ENCODE results near the gene SPTBN5.

SPTBN5 gene

DNA sequence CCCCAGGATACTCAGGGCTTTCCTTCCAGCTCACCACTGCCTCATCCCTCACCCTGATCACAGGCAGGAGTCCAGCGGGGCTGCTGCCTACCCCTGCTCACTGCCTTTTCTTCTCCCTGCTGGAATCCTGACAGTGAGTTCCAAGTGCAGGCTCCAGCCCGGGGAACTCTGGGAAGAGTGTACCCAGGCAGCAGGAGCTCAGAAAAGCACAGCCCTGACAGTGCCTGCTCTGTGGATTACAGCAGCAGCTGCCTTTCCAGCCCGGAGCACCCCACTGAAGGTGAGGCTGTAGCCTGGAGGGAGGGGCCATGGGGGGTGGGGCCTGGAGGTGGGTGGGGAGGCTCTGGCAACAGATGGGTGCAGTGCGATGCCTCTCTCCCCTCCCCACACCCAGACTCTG is 72.0 kb downstream of the SPTBN5 start:
- DNase-seq: no peak

GRCh38 chr15:41820791-41821423 is 72.9 kb downstream of the SPTBN5 start:
- DNase-seq: no peak

- DNase-seq: no peak
These were observed 74.3 kb downstream of the SPTBN5 start for GRCh38 chr15:41819455-41820050.

DNA sequence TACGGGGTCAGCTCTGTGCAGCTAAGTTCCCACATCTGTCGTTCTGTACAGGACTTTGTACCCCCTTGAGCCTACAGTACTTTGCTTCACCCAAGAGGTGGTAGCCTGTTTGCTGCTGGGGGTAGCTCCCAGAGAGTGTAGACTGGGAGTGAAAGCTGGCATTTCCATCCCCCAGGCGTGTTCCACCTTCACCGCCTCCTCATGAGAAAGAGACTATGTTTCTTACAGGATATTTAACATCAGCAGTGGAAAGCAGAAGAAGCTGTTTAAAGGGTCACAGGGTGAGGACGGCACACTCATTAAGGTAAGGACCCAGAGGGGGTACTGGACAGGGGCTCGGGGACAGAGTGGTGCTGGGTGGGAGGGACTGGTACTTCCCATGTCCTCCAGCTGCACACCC is 76.1 kb downstream of the SPTBN5 start:
- DNase-seq: no peak

DNA sequence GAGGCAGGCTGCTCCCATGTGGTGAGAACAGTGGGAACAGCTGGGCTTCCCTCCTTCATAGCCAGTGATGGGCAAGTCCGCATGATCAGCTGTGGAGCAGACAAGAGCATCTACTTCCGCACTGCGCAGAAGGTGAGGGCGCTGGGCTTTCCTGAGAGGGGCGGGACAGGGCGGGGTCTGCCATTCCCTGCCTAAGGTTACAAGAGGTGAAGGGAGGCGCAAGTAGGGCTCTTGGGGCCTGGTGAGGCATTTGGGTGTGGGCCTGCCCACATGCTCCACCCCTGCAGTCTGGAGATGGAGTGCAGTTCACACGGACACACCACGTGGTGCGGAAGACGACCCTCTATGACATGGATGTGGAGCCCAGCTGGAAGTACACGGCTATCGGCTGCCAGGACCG is 76.5 kb downstream of the SPTBN5 start:
- DNase-seq: no peak

DNA sequence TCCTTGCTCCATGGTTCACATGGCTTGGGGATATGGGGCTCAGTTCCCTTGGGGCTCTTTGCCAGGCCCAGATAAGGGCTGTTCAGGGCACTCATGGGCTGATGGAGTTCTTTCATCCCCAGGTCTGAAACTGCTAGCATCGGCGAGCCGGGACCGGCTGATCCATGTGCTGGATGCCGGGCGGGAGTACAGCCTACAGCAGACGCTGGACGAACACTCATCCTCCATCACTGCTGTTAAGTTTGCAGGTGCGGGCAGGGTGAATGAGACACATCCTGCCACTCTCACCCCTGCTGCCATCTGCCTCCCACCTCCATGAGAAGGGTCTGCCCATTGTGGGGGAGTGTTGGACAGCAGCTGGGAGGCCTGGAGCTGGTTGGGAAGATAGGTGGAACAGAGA is 77.1 kb downstream of the SPTBN5 start:
- no peak for DNase-seq

GRCh38 chr15:41814534-41814933 is 79.3 kb downstream of the SPTBN5 start:
- no peak for DNase-seq

DNA sequence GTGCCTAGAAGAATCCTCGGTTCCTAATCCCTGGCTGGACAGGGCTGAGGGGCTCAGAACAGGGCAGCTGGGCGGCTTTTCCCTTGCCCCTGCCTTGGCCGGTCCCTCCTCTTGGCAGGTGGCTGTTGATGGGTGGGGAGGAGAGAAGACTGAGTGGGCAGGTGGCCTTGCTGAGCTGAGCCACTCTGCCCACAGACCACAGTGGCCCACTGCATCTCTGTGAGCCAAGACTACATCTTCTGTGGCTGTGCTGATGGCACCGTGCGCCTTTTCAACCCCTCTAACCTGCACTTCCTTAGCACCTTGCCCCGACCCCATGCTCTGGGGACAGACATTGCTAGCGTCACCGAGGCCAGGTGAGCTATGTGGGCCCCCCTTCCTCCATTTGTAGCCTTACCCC is 80.4 kb downstream of the SPTBN5 start:
- no peak for DNase-seq

- DNase-seq: no peak
These were observed 81.0 kb downstream of the SPTBN5 start for GRCh38 chr15:41812820-41813375.

DNA sequence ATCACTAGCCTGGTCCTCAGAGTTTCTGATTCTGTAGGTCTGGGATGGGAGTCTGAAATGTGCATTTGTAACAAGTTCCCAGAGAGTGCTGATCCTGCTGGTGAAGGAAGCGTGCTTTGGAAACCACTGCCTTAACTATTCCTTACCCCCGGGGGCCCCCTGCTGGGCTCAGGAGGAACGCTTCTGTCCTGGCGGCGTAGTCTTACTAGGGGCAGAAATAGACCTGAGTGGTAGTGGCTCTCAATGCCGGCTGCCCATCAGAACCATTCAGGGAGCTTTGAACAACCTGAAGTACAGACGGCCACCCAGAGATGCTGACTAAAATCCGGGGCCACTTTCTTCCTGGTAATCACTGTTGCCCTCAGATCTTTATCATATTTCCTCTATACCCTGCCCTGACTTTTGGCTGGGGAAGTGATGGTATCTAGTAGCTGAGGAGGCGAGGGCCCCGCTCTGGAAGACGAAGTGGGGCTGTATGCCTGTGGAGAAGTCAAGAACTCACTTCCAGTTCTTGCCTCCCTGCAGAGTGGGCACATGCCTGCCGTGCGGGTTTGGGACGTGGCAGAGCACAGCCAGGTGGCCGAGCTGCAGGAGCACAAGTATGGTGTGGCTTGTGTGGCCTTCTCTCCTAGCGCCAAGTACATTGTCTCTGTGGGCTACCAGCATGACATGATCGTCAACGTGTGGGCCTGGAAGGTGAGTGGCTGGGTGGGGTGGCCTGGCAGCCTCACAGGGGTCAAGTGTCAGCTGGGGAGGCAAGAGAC is 82.2 kb downstream of the SPTBN5 start:
- DNase-seq: no peak

DNA sequence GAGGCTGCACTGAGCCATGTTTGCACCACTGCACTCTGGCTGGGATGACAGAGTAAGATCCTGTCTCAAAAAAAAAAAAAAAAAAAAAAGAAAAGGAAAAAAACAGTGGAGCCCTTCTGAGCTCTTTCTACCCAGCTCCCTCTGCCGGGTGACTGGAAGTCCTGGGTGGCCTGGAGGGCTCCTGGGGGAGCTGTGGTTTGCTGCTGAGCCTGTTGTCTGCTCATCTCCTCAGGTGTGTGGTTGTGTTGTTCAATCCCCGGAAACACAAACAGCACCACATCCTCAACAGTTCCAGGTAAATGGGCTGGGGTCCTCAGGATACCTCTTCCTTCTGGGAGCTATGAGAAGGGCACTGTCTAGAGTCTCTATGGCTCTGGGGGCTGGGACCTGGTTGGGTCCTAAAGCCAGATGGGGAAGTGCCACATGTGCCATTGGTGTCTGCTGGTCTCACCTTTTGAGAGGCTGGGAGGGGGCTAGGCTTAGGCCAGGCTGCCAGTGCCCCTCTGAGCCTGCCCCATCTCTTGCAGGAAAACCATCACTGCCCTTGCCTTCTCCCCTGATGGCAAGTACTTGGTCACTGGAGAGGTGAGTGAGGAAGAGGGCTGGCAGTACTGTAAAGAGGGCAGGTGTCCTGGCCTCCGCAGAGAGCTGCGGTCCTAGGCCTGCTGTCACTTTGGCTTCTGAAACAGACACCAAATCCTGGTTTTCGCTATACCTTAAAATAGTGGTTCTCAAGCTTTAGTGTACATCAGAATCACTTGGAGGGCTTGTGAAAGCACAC is 83.0 kb downstream of the SPTBN5 start:
- DNase-seq: no peak

GRCh38 chr15:41809526-41810220 is 84.2 kb downstream of the SPTBN5 start:
- no peak for DNase-seq

DNA sequence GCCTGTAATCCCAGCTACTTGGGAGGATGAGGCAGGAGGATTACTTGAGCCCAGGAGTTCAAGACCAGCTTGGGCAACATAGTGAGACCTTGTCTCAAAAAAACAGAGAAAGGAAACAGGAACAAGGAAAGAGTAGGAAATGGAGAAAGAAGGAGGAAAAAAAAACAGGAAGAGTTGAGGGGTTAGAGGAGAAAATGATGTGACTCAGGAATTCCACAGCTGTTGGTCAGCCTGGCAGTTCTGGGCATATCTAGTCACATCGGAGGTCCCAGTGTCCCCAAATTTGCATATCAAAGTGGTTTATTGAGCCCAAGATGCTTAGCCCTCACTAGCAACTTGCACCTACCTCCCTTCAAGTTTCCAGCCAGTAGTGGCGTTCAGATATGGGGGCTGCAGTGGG is 84.7 kb downstream of the SPTBN5 start:
- no peak for DNase-seq

DNA sequence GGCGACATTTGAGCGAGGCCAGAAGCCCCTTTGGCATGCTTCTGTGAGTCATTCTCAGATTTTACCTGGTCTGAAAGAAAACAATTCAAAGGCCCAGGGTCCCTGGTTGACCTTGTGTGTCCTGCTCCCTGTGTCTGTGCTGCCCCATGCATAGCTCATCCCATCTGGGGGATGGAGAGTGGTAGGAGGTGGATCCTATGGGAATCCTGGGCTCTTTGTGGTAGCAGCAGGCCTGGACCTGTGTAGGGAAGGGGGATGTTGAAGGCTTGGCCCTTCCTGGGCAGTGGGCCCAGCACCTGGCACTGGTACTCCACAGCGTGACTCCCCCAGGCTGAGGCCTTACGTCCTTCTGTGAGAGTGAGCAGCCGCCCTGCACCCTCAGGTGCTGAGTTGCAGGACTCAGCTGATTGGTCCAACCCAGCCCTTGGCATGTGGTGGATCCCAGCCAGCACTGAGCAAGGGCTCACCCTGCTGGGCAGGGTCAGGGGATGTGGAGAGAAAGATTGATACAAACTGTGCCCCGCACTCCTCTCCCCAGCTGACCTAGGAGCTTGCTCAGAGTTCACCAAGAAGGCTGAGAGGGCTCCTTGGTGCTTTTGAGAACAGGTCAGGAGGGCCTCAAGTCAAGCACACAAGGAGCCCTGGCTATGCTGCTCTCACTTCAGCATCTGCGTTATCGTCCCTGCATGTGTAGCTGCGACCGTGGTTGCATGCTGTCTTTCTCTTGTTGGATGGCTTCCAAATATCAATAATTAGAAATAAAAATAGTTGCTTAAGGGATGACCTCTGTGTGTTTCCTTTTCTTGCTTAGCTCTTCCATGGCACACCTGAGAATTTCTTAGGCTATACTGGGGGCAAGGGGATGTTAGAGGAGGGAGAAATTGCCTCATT is 87.3 kb downstream of the SPTBN5 start:
- no peak for DNase-seq

- no peak for DNase-seq
These were observed 88.1 kb downstream of the SPTBN5 start for GRCh38 chr15:41805711-41806110.

- DNase-seq: no peak
These were observed 88.8 kb downstream of the SPTBN5 start for GRCh38 chr15:41804916-41805666.

- no peak for DNase-seq
These were observed 89.5 kb downstream of the SPTBN5 start for GRCh38 chr15:41804361-41804760.

DNA sequence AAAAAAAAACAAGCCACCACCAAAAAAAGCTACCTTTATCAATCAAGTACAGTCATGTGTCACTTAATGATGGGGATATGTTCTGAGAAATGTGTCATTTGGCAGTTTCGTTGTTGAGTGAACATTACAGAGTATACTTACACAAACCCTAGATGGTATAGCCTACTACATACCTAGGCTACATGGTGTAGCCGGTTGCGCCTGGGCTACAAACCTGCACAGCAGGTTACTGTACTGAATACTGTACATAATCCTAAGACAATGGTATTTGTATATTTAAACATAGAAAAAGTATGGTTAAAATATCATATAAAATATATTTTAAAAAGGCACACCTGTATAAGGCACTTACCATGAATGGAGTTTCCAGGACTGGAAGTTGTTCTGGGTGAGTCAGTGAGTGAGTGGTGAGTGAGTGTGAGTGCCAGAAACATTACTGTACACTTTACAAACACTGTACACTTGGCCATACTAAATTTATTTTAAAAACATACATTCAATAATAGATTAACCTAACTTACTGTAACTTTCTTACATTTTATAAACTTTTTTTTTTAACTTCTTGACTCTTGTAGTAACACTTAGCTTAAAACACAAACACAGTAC is 91.9 kb downstream of the SPTBN5 start:
- no peak for DNase-seq

GRCh38 chr15:41801185-41801584 is 92.7 kb downstream of the SPTBN5 start:
- no peak for DNase-seq

DNA sequence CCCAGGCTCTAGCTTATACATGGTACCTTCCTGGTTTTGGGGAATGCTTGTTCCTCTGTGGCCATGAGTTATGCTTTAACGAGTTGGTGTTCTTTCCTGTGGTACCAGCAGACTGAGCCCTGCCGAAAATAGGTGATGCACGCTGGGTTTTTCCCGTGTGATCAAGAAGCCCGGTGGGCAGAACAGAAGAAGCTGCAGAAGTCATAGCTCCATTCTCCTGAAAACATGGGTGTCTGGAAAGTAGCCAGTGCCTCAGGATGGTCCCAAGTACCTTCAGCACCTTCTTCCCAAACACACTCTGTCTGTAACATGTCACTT is 94.4 kb downstream of the SPTBN5 start:
- no peak for DNase-seq
